ENCODE data around the gene DNAJC18.
"Not testable (repeated sequence)": the region's sequence is repeated elsewhere in the genome, so short reads cannot be mapped to it uniquely, and the experiment has no call there.

Gene DNAJC18

GRCh38 chr5:139439013-139439903, at the start of gene DNAJC18:
Gene DNAJC18 (minus strand): TSS chr5:139439525. CDS start chr5:139439445, 80 bp downstream.
- no peaks in the 10 kb centered on the region for H3K9me3 ChIP-seq (ENCODE audit: low read length)
- H3K36me3 ChIP-seq (ENCODE audit: insufficient read depth, low read length) = no peaks in the 10 kb centered on the region
- peak within 1 kb of the TSS; percentile 58 for H3K9ac ChIP-seq (ENCODE audit: low read length)
- peak within 1 kb of the TSS; percentile 91 for H3K27ac ChIP-seq (ENCODE audit: low read depth, low read length)
- H3K27me3 ChIP-seq (ENCODE audit: control insufficient read depth in 1 of 2, insufficient read depth in 2 of 2, low read length in 2 of 2) = no peaks in the 10 kb centered on the region
- H3K4me3 ChIP-seq (ENCODE audit: low read depth in 1 of 2, low read length in 2 of 2) = peak within 1 kb of the TSS; percentile 73 to 80
- peaks cover 13% of the 10 kb centered on the region for H3K4me1 ChIP-seq (ENCODE audit: insufficient read depth, low read length)

- H3K27ac ChIP-seq (ENCODE audit: low read depth, low read length) = no peak overlapping the region
- no peaks in the 10 kb centered on the region for H3K27me3 ChIP-seq (ENCODE audit: control insufficient read depth in 1 of 2, insufficient read depth in 2 of 2, low read length in 2 of 2)
- no peaks in the 10 kb centered on the region for H3K4me1 ChIP-seq (ENCODE audit: insufficient read depth, low read length)
- H3K9me3 ChIP-seq (ENCODE audit: low read length) = no peaks in the 10 kb centered on the region
- H3K9ac ChIP-seq (ENCODE audit: low read length) = no peak overlapping the region
- H3K4me3 ChIP-seq (ENCODE audit: low read depth in 1 of 2, low read length in 2 of 2) = no peak overlapping the region
- no peaks in the 10 kb centered on the region for H3K36me3 ChIP-seq (ENCODE audit: insufficient read depth, low read length)
Measured at GRCh38 chr5:139488260-139488659, 48.9 kb upstream of the DNAJC18 start.

GRCh38 chr5:139486201-139486600, 46.9 kb upstream of the DNAJC18 start:
- H3K27me3 ChIP-seq (ENCODE audit: control insufficient read depth in 1 of 2, insufficient read depth in 2 of 2, low read length in 2 of 2) = no peaks in the 10 kb centered on the region
- no peak overlapping the region for H3K9ac ChIP-seq (ENCODE audit: low read length)
- no peaks in the 10 kb centered on the region for H3K9me3 ChIP-seq (ENCODE audit: low read length)
- H3K4me3 ChIP-seq (ENCODE audit: low read depth in 1 of 2, low read length in 2 of 2) = no peak overlapping the region
- peaks cover 15% of the 10 kb centered on the region for H3K4me1 ChIP-seq (ENCODE audit: insufficient read depth, low read length)
- no peak overlapping the region for H3K27ac ChIP-seq (ENCODE audit: low read depth, low read length)
- no peaks in the 10 kb centered on the region for H3K36me3 ChIP-seq (ENCODE audit: insufficient read depth, low read length)

GRCh38 chr5:139482890-139483208, 43.5 kb upstream of the DNAJC18 start:
- H3K4me1 ChIP-seq (ENCODE audit: insufficient read depth, low read length) = peaks cover 19% of the 10 kb centered on the region
- H3K9me3 ChIP-seq (ENCODE audit: low read length); H3K36me3 ChIP-seq (ENCODE audit: insufficient read depth, low read length); H3K27me3 ChIP-seq (ENCODE audit: control insufficient read depth in 1 of 2, insufficient read depth in 2 of 2, low read length in 2 of 2); H3K9ac ChIP-seq (ENCODE audit: low read length); H3K4me3 ChIP-seq (ENCODE audit: low read depth in 1 of 2, low read length in 2 of 2); H3K27ac ChIP-seq (ENCODE audit: low read depth, low read length): not testable (repeated sequence)

- H3K36me3 ChIP-seq (ENCODE audit: insufficient read depth, low read length) = peaks cover 10% of the 10 kb centered on the region
- H3K4me3 ChIP-seq (ENCODE audit: low read depth in 1 of 2, low read length in 2 of 2) = peak within 1 kb of the TSS; percentile 20 to 67
- H3K9me3 ChIP-seq (ENCODE audit: low read length) = no peaks in the 10 kb centered on the region
- H3K27ac ChIP-seq (ENCODE audit: low read depth, low read length) = peak within 1 kb of the TSS; percentile 88
- no peaks in the 10 kb centered on the region for H3K27me3 ChIP-seq (ENCODE audit: control insufficient read depth in 1 of 2, insufficient read depth in 2 of 2, low read length in 2 of 2)
- H3K9ac ChIP-seq (ENCODE audit: low read length) = peak within 1 kb of the TSS; percentile 44
- peaks cover 19% of the 10 kb centered on the region for H3K4me1 ChIP-seq (ENCODE audit: insufficient read depth, low read length)
Measured at GRCh38 chr5:139482050-139482889, 42.9 kb upstream of the DNAJC18 start, which contains the start of gene STING1. Gene STING1 (minus strand): TSS chr5:139482758. CDS start chr5:139481704, 1,054 bp downstream.

GRCh38 chr5:139481580-139482049, 42.3 kb upstream of the DNAJC18 start:
- no peaks in the 10 kb centered on the region for H3K27me3 ChIP-seq (ENCODE audit: control insufficient read depth in 1 of 2, insufficient read depth in 2 of 2, low read length in 2 of 2)
- H3K4me1 ChIP-seq (ENCODE audit: insufficient read depth, low read length) = peaks cover 19% of the 10 kb centered on the region
- no peaks in the 10 kb centered on the region for H3K9me3 ChIP-seq (ENCODE audit: low read length)
- H3K4me3 ChIP-seq (ENCODE audit: low read depth in 1 of 2, low read length in 2 of 2) = peak overlapping the region; percentile 20 to 67
- H3K9ac ChIP-seq (ENCODE audit: low read length) = peak overlapping the region; percentile 44
- peaks cover 10% of the 10 kb centered on the region for H3K36me3 ChIP-seq (ENCODE audit: insufficient read depth, low read length)
- H3K27ac ChIP-seq (ENCODE audit: low read depth, low read length) = peak overlapping the region; percentile 88

- Histone ChIP-seq H3K27ac (ENCODE audit: low read depth, low read length) (peak overlapping the region; percentile 88), H3K4me3 (ENCODE audit: low read depth in 1 of 2, low read length in 2 of 2) (peak overlapping the region in 1 of 2 donors; percentile 67), H3K36me3 (ENCODE audit: insufficient read depth, low read length) (peaks cover 10% of the 10 kb centered on the region), H3K27me3 (ENCODE audit: control insufficient read depth in 1 of 2, insufficient read depth in 2 of 2, low read length in 2 of 2) (no peaks in the 10 kb centered on the region), H3K4me1 (ENCODE audit: insufficient read depth, low read length) (peaks cover 19% of the 10 kb centered on the region), H3K9ac (ENCODE audit: low read length) (peak overlapping the region; percentile 44), H3K9me3 (ENCODE audit: low read length) (no peaks in the 10 kb centered on the region)
Measured at GRCh38 chr5:139481122-139481533, 41.8 kb upstream of the DNAJC18 start.

- not testable (repeated sequence) for H3K27ac ChIP-seq (ENCODE audit: low read depth, low read length); H3K9ac ChIP-seq (ENCODE audit: low read length); H3K9me3 ChIP-seq (ENCODE audit: low read length); H3K36me3 ChIP-seq (ENCODE audit: insufficient read depth, low read length); H3K27me3 ChIP-seq (ENCODE audit: control insufficient read depth in 1 of 2, insufficient read depth in 2 of 2, low read length in 2 of 2); H3K4me3 ChIP-seq (ENCODE audit: low read depth in 1 of 2, low read length in 2 of 2)
- H3K4me1 ChIP-seq (ENCODE audit: insufficient read depth, low read length) = peaks cover 19% of the 10 kb centered on the region
Measured at GRCh38 chr5:139479729-139480128, 40.4 kb upstream of the DNAJC18 start.

GRCh38 chr5:139478657-139479423, 39.5 kb upstream of the DNAJC18 start:
- not testable (repeated sequence) for H3K36me3 ChIP-seq (ENCODE audit: insufficient read depth, low read length); H3K27ac ChIP-seq (ENCODE audit: low read depth, low read length); H3K9me3 ChIP-seq (ENCODE audit: low read length); H3K9ac ChIP-seq (ENCODE audit: low read length); H3K27me3 ChIP-seq (ENCODE audit: control insufficient read depth in 1 of 2, insufficient read depth in 2 of 2, low read length in 2 of 2); H3K4me3 ChIP-seq (ENCODE audit: low read depth in 1 of 2, low read length in 2 of 2)
- H3K4me1 ChIP-seq (ENCODE audit: insufficient read depth, low read length) = peaks cover 19% of the 10 kb centered on the region

GRCh38 chr5:139475865-139476617, 36.7 kb upstream of the DNAJC18 start:
- Histone ChIP-seq H3K4me1 (ENCODE audit: insufficient read depth, low read length) (peaks cover 4% of the 10 kb centered on the region), H3K4me3 (ENCODE audit: low read depth in 1 of 2, low read length in 2 of 2) (no peak overlapping the region), H3K9me3 (ENCODE audit: low read length) (no peaks in the 10 kb centered on the region), H3K27me3 (ENCODE audit: control insufficient read depth in 1 of 2, insufficient read depth in 2 of 2, low read length in 2 of 2) (no peaks in the 10 kb centered on the region), H3K27ac (ENCODE audit: low read depth, low read length) (no peak overlapping the region), H3K36me3 (ENCODE audit: insufficient read depth, low read length) (peaks cover 10% of the 10 kb centered on the region), H3K9ac (ENCODE audit: low read length) (no peak overlapping the region)
